HG03060 (cell line): ENCODE results near the gene ZNF800.

Experiments used
- ATAC-seq: cut with Tn5 transposase; IDR thresholded peaks from one replicate; pipeline ENCODE4 v1.9.1; 2021; ENCODE audit warnings: low read depth, moderate number of reproducible peaks; ENCODE audit not compliant: unreplicated experiment

The ZNF800 gene

DNA sequence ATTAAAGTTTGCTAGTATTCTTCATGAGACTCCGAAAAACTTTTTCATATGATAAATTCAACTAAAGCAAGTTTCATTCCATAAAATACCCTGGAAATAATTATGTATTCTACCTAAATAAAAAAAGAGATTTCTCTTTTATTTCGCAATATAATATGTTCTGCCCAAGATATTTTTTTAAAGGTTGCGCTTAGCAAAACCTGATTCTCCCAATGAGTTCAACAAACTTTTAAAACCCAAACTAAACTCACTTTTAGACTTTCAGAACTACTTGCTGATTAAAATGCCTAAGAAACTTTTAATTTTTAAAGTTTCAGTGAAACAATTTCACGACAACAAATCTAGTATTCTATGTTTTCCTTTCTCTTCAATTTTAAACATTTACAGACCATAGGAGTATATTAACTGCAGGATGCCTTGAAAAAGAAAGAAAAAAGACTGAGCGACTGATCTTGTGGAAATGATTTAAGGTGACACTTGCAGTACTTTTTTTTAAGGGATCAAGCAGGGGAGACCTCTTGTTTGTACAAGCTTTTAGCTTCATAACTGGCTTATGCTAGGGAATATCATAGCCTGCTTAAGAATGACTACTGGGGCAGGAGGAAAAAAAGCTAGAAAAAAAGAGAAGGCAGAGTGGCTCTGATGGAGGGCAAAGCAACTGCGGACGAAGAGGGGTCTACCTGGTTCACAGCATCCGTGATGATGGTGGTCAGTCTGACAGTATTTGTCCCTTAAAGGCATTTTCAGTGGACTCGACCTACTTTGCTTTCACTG, 1.5 kb downstream of the ZNF800 start:
- ATAC-seq: no peak

DNA sequence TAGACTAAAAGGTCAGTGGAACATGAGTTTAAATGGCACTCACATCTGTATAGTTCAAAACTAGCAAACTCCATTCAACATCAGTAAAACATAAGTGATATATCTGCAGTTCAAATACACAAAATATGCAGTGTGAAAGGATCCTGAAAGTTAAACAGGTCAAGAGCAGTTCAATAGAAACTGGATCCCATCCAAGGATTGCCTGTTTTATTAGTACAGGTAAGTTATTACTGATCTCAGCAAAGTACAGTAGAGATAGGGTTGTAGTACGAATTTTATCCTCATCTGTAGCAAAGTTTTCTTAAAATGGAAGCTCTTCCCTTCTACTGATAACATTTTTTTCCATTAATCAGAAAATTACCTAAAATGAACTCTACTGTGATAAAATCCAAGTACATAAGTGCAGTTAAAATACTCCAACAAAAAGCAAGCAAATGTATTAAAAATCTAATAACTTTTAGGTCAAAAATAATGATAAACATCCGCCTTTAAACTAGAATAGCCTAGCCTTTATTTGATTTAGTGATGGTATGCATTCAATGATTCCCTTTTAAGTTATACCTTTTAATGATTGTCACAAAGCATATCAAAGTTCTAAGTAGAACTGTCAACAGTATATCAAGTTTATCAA, 2.2 kb downstream of the ZNF800 start:
- ATAC-seq: no peak

DNA sequence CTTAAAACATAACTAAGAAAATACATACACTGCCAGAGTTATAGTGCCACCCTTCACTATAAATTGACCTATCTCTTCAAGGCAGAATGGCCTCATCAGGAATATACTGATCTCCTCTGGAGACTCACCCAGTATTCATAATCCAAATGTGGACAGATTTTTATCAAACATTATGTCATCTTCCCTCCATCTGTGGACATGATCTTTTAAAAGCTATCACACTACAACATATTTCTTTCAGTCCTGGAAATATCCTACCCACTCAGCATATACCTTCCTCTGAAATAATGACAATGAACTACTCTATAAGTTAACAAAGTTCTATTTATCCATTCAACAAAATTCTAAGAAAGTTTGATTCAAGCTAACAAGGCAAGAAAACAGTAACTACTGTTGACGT, 3.2 kb downstream of the ZNF800 start:
- ATAC-seq: no peak

DNA sequence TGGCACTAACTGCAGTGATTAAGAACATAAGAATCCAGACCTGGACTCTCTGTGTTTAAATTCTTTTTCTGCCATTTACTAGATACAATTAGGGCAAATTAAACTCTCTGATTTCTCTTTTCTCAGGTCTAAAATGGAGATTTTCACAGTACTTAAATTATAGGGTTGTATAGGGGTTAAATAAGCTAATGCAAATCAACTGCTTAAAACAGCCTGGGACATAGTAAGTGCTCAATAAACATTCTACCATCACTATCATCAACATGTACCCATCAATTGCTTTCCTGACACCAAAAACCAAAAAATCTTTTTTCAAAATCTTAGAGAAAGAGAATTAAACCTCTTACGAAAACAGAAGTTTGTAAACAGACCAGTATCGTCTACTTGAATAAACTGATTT, 4.5 kb downstream of the ZNF800 start:
- no peak for ATAC-seq

DNA sequence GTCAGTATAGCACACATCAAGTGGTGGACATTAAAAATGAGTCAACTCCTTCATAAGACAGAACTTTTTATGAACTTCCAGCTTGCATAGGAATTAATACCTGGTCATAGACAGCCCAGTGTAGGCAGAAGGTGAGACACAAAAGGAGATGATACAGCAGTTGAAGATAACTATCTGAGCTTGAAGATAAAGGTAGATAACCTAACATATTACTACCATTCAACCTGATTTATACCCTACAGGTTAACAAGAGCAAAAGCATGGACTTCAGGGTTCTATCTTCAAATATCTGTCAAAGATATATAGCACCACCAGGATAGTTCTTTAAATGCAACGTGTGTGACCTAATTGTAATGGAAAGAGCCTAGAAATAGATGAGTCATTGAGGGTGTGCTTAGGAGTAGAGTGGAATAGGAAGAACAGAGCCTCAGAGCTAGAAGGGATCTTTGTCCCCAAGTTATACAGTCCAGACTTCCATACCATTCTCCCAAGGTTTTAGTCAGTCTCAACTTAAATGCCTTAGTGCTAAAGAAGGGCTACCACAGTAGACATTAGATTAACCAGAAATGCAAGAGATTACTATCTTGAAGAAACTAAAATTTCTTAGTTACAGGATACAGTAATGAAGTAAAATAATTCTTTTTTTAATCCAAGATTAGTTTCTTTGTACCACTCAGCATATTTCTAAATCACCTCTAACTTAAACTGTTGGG, 9.2 kb downstream of the ZNF800 start:
- no peak for ATAC-seq

DNA sequence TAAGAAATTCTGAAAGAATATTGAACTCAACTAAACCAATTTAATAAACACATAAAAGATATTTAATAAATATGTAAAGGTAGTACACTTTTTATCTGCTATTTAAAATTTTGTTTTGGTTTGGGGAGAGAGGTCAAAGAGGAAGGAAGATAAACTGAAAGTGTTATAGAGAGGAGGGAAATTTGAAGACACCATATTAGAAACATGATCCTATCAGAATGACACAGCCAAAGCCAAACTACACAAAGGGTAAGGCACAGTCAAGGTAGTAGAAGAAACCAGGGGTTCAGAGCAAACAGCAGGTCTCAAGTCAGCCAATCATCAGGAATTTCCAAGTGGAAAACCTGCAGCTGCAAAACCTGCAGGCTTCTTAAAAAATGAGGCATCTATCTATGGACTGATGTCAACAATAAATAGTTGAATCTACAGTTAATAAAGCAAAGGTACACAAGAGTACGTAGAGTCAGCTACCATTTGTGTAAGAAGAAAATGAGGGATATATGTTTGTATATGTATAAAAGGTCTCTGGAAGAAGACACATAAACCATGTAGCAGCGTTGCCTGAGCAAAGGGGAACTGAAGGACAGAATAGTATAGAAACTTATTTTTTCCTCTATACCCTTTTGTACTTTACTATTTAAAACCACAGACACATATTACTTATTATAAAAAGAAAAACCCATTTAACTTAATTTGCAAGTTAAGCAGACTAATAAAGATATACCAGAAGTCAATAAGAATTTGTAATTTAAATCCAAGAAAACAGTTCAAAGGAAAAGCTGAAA, 10.0 kb downstream of the ZNF800 start:
- no peak for ATAC-seq

DNA sequence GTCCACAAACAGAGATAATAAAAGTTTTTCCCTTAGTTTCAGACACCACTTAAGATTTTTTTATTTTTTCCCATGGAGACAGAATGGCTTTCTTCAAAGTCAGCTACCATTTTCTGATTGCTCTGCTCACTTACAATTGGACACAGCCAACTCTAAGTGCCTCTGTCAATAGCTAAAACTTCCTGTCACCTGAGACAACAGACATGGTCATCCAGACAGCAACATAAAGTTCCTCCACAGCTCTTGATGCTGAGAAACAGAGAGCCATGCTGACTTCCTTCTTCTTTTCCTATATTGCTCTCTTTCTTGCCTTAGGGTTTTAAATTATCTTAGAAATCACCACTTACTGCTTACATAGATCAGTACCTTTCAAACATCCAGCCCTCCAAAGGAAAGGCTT, 12.0 kb downstream of the ZNF800 start:
- ATAC-seq: no peak

DNA sequence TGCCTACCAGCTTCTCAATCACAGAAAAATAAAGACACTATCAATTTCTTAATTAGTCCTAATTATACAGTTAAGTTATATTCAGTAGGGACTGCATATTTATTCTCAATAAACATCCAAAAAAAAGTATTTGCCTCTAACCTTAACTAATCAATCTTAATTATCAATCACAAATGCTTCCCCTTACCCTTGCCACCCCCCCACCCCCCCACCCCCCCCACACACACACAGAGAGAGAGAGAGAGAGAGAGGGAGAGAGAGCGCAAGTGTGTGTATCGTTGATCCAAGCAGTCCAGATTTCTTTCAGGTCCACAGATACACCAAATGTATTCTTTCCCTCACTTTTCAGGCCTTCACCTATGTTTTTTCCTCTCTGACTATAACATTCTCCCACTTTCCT, 12.9 kb downstream of the ZNF800 start:
- no peak for ATAC-seq

DNA sequence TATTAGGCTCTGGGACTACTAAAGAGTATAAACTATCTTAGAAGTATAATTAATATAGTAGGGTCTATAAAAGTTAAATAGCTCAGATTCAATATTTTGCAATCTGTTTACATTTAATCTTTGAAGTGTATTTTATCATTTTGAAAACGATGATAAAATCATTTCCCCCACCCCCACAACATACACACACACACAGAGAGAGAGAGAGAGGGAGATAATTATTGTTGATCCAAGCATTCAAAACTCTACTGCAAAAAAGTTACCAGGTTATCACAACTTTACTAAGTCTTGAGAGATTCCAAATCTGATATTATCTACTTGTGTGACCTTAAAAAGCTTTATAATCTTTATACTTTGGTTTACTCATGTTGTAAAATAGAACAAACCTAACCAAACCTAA, 14.0 kb downstream of the ZNF800 start:
- no peak for ATAC-seq

DNA sequence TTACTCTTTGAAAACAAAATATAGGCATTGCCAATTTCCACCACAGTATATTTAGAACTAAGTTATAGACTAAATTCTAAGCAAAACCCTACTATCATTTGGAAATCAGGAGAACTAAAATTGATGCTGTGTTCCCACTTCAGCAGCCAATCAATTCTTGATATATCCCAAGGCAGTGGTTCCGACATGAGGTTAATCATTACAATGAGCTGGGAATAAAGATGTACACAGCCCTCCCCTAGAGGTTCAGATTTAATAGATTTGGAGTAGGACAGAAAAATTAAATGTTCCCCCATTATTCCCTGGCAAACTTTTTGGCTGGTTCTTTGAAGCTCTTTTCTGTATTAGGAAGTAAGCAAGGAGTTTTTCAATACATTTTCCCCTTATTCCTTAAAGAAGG, 15.1 kb downstream of the ZNF800 start:
- no peak for ATAC-seq

DNA sequence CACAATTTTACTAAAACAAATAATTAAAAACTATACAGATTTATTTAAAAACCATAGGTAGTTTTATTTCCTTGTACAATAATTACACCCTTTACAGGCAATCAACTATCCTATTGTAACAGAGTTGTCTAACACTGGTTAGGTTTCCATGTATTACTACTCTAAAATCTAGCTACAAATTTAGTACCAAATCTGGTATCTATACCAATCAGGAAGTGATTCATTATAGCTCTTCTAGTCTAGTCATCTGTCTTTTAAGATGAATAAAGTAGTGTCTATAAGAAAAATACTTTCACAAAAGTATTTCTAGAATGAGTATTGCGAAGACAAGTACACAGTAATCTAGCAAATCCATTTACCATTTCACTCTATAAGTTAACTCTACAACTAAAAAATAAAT, 16.9 kb downstream of the ZNF800 start:
- no peak for ATAC-seq

DNA sequence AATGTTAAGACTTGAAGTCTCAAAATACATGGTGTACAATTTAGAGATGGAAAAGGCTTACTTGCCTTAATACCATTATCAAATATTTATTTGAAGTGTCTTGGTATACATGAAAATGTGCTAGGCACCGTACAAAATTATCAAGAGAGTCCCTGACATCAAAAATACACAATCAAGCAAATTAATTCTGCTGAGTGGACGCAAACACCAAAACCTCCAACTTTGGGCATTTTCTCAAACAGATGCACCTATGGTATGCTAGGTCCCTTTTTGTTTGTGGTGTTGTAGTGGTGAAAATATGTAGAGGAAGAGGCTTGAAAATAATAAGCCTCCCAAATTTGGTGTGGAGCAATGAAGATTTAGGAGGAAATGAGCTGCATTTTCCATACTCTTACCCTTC, 24.8 kb downstream of the ZNF800 start:
- no peak for ATAC-seq

DNA sequence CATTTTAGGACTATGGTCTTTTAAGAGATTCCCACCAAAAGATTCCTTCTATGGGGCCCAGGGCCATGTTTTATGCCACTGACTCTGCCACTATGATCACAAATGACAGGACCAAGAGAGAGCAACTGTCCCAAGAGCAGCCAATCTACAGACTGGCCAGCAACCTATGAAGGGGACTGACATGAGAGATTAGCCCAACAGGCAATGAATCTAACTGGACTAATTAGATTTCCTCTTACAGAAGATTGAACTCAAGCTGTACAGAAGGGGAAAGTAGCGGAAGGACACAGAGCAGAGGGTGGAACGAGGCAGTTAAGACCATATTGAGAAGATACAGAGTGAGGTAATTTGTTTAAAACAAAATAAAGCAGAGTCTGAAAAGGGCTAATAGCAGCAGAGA, 25.8 kb downstream of the ZNF800 start:
- ATAC-seq: no peak

DNA sequence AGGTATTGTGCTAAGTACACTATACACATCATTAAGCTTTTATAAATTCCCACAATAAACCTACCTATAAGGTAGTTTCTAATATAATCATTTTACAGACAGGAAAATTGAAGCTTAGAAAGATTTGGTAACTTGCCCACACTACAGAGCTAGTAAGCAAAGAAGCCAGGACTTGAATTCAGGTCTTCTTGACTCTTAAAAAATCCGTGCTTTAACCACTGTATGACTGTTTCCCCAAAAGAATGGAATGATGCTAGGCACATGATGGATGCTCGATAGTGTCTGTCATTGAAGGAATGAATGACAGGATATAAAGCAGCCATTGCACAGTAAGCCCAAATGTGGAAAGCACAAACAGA, 26.6 kb downstream of the ZNF800 start:
- no peak for ATAC-seq

DNA sequence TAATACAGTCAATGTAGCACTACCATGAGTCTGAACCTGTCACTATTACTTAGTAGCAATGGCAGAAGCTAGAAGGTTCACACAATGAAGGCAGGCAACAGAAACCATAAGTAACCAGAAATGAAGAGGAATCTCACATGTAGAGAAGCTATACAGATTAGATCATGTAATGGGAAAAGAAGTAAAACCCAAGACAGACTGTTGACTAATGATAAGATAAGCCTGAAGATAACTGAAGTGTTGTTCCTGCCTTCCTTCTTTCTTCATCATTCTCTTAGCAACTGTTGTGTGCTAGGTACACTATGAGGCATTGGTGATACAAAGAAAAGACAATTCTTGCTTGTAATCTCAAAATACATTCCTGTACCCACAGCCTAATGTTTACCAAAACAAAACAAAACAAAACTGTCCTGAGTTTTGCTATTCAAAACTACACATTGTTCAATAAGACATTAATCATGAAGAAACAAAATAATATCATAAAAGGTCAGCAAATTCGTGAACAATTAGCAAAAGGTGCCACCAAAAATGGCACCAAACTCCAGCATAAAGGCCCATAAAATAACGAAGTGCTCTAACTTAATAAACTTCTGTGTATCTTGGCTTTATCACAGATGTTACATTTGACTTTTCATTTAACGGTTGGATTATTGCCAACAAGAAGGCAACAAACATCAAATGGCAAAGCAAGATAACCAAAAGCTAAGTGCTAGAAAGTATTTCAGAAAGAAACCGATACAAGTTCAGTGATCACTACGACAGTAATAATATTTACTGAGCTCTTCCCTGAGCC, 27.1 kb downstream of the ZNF800 start:
- no peak for ATAC-seq

DNA sequence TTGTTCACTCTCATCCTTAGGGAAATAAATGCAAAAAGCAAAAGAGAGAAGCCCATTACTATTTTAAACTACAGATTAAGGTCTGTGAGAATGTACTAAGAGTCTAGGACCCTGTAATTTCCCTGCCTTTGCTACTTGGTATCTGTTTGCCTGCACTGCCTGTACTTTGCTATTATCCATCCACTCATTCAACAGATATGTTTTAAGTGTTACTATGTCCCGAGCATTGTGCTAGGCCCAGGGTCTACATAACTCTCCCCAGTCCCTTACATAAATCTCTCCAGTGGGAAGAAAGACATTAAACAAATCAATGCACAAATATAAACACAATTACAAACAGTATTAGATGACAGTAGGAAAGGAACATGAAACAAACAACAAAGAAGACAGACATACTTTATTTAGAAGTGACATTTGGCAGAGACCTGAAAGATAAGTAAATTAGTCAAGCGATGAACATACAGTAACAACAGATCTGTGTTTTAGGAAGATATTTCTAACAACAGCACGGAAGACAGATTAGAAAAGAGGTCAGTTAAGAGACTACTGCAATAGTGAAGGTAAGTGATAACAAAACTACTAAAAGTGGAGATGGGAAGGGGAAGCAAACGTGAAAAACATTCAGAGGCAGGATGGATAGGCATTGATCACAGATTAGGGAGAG, 30.0 kb downstream of the ZNF800 start:
- ATAC-seq: no peak

DNA sequence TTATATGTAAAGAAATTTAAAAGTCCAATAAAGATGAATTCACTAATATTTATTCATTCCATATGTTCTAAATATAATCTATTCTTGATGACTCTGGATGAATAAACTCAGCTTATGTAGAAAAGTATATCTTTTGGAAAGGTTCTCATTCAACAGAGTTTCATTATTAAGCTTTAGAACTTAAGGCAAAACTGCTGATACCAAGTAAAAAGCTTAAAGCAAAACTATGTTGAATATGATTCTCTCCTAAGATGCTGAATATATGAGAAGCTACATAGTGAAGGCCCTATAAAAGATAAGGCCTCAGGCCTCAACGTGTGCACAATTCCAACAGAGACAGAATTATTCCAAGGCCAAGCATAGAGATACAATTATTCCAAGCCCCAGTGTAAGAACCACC, 30.8 kb downstream of the ZNF800 start:
- ATAC-seq: no peak

DNA sequence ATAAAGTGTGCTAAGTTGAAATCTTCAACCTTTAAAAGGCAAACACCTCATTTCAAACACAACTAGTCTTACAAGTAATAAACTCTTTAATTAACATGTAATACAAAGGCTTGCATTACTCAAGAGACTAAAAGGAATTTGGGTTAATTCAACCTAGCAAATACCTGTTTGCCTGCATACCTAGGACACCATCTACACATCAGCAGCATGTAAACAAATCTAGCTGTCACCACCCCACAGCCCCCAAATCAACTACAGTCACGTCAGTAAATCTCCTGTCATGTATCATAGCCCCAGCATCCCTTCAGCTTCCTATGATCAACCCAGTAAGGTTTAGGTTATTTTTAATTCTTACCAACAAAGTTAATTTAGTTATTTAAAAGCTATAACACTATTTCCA, 33.5 kb downstream of the ZNF800 start:
- no peak for ATAC-seq

DNA sequence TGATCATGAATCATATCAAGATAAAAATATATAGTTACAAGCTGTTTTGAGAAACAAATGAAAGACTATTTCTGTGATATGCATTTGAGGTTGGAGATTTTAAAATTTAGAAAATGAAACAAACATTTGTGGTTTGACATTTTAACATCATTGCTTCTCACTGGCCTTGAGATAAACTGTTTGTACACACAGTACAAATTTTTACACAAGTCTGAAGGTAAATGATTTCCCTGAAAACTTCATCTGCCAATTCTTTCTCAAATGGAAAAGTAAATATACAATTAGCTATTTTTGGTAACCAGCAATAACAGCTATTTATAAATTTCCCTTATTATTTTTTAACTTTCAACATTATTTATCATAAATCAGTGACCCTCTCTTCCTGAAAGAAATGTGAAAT, 38.6 kb downstream of the ZNF800 start:
- ATAC-seq: no peak

DNA sequence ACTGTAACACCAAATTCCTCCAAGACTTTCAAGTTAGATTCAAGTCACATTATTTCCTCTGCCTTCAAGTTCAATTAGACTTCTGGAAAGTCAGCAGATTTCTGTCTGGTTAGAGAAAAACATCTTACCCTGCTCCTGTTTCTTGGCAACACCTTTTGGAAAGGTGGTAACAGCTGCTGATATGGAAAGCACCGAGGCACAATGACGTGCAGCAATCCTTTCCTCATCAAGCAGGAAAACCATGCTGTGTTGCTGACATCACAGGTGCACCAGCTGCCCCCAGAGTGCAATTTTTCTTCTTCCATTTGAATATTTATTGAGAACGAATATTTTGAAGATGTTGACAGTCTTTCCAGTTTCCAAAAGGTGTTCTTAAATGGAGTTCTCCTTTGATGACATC, 41.9 kb downstream of the ZNF800 start:
- ATAC-seq: no peak
